ENCODE data around the gene NRM. TPM values are rescaled to one million over a fixed set of nuclear protein-coding genes. Genes with fewer than 3 reads are reported as not detected.
"Not testable (repeated sequence)": the region's sequence is repeated elsewhere in the genome, so short reads cannot be mapped to it uniquely, and the experiment has no call there.

The NRM gene, protein sequence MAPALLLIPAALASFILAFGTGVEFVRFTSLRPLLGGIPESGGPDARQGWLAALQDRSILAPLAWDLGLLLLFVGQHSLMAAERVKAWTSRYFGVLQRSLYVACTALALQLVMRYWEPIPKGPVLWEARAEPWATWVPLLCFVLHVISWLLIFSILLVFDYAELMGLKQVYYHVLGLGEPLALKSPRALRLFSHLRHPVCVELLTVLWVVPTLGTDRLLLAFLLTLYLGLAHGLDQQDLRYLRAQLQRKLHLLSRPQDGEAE
- 10 to 100 TPM; 32.5 to 33.4 (median 33.0) TPM for polyA plus RNA-seq (ENCODE audit: insufficient read length in 3 of 3)

GRCh38 chr6:30690403-30691207 lies at the start of gene NRM:
TSS of gene NRM (minus strand) at chr6:30690984. CDS start at chr6:30690974, 10 bp downstream.
- peak; percentile 80 to 84 (median 82) for DNase-seq (ENCODE audit: low read depth in 3 of 3, low spot score in 2 of 3)

DNA sequence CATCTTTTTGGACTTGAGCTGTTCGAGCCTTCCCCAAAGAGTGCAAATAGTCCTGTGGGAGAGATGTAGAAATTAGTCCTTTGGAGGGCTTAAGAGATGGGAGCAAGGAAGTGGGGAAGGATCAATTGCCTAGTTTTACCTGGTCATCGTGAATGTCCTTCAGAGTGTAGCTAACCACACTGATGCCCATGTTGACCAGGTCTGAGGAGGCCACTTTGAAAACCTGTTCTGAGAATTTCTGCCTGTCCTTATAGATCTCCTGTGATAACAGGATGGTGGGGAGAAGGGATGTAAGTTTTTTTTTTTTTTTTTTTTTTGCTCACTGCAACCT lies 49.7 kb upstream of the NRM start:
- DNase-seq (ENCODE audit: low read depth in 3 of 3, low spot score in 2 of 3): no peak

DNA sequence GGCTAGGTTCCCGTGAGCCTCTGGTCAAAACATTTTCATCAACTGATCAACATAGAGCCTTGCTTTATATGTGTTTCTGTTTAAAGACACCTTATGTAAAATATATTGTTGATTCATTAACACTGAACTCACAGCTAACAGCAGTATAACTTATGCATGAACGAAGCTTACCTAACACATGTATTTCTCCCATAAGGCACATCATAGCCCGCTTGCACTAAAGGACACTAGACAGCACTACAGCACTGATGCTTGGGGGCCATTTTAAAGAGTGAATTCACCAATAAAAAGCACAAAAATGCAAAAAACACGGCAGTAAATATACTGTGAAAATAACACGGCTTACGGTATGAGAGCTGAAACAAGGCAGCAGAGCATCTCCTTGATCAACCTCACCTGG lies 47.7 kb upstream of the NRM start:
- no peak for DNase-seq (ENCODE audit: low read depth in 3 of 3, low spot score in 2 of 3)

- DNase-seq (ENCODE audit: low read depth in 3 of 3, low spot score in 2 of 3): no peak
These were observed 45.0 kb upstream of the NRM start for GRCh38 chr6:30735668-30736314.

DNA sequence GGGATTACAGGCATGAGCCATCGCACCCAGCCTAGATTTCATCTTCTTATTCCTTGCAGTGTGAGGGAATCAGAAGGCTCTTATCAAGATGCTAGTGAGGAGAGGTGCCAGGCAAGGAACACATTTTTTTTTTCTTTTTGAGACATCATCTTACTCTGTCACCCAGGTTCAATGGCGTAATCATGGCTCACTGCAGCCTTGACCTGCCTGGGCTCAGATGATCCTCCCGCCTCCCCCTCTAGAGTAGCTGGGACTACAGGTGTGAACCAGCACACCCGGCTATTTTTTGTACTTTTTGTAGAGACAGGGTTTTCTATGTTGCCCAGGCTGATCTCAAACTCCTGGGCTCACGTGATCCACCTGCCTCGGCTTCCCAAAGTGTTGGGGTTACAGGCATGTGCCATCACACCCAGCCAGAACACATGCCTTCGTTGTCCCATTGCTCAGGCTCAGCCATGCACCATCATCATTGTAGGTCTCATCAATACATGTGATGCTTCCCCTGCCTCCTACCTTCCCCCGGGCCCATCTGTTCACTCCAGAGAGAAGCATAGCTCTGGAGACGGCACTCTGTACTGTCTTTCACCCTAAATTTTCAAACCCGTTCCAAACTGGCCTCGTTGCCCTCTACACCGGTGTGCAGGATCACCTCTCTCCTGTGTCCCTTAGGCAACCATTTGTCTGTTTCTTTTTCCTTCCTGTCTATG lies 41.6 kb upstream of the NRM start:
- DNase-seq (ENCODE audit: low read depth in 3 of 3, low spot score in 2 of 3): no peak

DNA sequence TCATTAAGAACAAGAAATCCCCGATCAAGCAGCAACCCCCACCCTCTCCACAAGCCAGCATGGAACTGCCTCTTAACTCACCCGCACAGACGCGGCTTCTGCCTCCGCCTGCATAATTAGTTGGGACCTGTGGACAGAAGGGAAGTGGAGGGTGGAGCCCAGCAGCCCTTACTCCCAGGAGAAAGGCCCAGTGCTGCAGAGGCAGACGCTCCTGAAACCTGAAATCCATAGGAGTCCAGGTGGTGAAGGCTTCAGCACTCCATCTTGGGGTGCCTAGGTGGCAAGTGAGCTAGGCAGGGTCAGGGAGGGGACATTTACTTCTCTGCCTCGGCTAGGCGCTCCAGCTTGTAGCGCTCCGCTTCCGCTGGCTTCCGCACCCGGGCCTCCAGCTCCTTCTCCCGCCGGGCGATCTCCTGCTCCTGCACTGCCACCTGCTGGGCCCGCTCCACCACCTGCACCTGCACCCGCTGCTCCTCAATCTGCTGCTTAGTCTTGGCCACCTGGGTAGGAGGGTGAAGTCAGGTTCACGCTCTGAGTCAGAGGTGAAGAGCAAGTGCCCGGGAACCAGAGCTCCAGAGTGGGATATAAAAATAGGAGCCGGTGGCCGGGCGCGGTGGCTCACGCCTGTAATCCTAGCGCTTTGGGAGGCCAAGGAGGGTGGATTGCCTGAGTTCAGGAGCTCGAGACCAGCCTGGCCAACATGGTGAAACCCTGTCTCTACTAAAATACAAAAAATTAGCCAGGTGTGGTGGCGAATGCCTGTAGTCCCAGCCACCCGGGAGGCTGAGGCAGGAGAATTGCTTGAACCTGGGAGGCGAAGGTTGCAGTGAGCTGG lies 40.0 kb upstream of the NRM start:
- DNase-seq (ENCODE audit: low read depth in 3 of 3, low spot score in 2 of 3): no peak

DNA sequence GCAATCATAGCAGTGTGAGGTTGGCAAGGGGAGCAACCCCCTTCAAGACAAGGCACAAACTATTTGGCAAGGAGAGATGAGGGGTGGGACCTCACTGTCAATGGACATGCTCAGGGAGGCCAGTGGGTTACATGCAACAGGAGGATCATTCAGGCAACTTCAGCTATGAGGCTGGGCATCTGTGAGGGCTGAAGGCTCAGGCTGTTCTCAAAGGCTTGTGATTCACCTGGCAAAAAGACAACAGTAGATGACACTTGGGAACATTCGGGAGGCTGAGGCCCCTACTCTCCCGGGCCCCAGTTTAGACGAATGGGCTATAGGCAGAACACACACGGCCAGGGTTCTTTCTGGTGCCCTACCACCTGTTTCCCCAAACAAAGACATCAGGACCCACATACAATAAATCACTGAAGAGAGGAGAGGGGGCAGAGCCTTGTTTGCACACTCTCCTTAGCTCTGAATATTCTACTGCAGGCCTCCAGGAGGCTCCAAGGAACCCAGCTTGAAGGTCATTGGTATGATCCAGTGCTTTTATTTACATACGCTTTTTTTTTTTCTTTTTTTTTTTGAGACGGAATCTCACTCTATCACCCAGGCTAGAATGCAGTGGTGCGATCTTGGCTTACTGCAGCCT lies 37.3 kb upstream of the NRM start:
- no peak for DNase-seq (ENCODE audit: low read depth in 3 of 3, low spot score in 2 of 3)

- no peak for DNase-seq (ENCODE audit: low read depth in 3 of 3, low spot score in 2 of 3)
These were observed 36.0 kb upstream of the NRM start for GRCh38 chr6:30726506-30727413.

- no peak for DNase-seq (ENCODE audit: low read depth in 3 of 3, low spot score in 2 of 3)
These were observed 35.1 kb upstream of the NRM start for GRCh38 chr6:30725713-30726505.

- DNase-seq (ENCODE audit: low read depth in 3 of 3, low spot score in 2 of 3): no peak
These were observed 34.3 kb upstream of the NRM start for GRCh38 chr6:30724906-30725667.

DNA sequence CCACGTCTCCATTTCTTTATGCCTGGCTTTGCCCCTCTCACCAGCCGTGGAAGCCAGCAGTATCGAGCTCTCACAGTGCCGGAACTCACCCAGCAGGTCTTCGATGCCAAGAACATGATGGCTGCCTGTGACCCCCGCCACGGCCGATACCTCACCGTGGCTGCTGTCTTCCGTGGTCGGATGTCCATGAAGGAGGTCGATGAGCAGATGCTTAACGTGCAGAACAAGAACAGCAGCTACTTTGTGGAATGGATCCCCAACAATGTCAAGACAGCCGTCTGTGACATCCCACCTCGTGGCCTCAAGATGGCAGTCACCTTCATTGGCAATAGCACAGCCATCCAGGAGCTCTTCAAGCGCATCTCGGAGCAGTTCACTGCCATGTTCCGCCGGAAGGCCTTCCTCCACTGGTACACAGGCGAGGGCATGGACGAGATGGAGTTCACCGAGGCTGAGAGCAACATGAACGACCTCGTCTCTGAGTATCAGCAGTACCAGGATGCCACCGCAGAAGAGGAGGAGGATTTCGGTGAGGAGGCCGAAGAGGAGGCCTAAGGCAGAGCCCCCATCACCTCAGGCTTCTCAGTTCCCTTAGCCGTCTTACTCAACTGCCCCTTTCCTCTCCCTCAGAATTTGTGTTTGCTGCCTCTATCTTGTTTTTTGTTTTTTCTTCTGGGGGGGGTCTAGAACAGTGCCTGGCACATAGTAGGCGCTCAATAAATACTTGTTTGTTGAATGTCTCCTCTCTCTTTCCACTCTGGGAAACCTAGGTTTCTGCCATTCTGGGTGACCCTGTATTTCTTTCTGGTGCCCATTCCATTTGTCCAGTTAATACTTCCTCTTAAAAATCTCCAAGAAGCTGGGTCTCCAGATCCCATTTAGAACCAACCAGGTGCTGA lies 33.3 kb upstream of the NRM start:
- DNase-seq (ENCODE audit: low read depth in 3 of 3, low spot score in 2 of 3): not testable (repeated sequence)

GRCh38 chr6:30723159-30723842 lies 32.5 kb upstream of the NRM start:
- not testable (repeated sequence) for DNase-seq (ENCODE audit: low read depth in 3 of 3, low spot score in 2 of 3)

DNA sequence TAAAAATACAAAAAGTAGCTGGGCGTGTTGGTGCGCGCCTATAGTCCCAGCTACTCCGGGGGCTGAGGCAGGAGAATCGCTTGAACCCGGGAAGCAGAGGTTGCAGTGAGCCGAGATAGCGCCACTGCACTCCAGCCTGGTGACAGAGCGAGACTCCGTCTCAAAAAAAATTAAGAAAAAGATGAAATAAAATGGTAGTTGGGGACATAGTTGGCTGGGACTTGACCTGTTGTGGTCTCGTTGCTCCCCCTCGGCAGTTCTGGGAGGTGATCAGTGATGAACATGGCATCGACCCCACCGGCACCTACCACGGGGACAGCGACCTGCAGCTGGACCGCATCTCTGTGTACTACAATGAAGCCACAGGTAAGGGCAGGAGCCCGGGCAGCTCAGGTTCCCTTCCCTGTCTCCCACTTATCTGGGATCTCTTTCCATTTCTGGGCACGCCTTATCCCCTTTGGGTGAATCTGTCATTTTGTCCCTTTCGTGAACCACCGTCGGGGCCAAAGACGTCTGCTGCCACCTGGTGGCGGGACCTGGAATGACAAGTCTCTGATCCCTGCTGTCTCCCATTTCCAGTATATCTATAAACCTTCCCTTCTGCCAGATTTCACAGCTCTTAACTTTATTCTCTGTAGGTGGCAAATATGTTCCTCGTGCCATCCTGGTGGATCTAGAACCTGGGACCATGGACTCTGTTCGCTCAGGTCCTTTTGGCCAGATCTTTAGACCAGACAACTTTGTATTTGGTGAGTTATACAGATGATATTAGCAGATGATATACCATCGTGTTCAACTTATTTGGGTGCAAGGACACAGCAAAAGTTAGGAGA lies 31.7 kb upstream of the NRM start:
- peak in 1 of 3 donors; percentile 66 for DNase-seq (ENCODE audit: low read depth in 3 of 3, low spot score in 2 of 3)

DNA sequence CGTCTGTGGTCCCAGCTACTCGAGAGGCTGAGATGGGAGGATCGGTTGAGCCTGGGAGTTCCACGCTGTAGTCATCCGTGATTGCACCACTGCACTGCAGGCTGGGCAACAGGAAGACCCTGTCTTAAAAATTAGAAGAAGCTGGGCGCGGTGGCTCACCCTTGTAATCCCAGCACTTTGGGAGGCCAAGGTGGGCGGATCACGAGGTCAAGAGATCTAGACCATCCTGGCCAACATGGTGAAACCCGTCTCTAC lies 31.2 kb upstream of the NRM start:
- not testable (repeated sequence) for DNase-seq (ENCODE audit: low read depth in 3 of 3, low spot score in 2 of 3)

Data from right renal cortex interstitium (tissue), 3 donors.